ENCODE data around the gene ZC3H13. TPM values are rescaled to one million over a fixed set of nuclear protein-coding genes. Genes with fewer than 3 reads are reported as not detected.

Gene ZC3H13
- total RNA-seq, 1 donor from 2014 or later: 62.3 TPM

DNA sequence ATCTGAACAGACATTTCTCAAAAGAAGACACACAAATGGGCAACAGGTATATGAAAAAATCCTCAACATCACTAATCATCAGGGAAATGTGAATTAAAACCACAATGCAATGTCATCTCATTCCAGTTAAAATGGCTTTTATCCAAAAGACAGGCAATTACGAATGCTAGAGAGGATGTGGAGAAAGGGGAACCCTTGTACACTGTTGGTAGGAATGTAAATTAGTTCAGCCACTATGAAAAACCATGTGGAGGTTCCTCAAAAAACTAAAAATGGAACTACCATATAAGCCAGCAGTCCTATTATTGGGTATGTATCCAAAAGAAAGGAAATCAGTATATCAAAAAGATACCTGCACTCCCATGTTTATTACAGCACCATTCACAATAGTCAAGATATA lies 24.7 kb upstream of the ZC3H13 start:
- TF ChIP-seq, protein P1, sequence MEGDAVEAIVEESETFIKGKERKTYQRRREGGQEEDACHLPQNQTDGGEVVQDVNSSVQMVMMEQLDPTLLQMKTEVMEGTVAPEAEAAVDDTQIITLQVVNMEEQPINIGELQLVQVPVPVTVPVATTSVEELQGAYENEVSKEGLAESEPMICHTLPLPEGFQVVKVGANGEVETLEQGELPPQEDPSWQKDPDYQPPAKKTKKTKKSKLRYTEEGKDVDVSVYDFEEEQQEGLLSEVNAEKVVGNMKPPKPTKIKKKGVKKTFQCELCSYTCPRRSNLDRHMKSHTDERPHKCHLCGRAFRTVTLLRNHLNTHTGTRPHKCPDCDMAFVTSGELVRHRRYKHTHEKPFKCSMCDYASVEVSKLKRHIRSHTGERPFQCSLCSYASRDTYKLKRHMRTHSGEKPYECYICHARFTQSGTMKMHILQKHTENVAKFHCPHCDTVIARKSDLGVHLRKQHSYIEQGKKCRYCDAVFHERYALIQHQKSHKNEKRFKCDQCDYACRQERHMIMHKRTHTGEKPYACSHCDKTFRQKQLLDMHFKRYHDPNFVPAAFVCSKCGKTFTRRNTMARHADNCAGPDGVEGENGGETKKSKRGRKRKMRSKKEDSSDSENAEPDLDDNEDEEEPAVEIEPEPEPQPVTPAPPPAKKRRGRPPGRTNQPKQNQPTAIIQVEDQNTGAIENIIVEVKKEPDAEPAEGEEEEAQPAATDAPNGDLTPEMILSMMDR (conservative IDR thresholded peaks at IDR 0.05): no peak
- H3K36me3 Mint-ChIP-seq: no peaks in the 10 kb centered on the region
- DNase-seq (ENCODE audit: extremely low spot score, unreplicated experiment): no peak
- H3K4me3 Mint-ChIP-seq: no peak overlapping the region
- no peaks in the 10 kb centered on the region for H3K9me3 Mint-ChIP-seq
- no peak overlapping the region for H3K27ac Mint-ChIP-seq
- H3K4me1 Mint-ChIP-seq (ENCODE audit: unreplicated experiment): no peaks in the 10 kb centered on the region
- H3K27me3 Mint-ChIP-seq: peaks cover 1% of the 10 kb centered on the region

DNA sequence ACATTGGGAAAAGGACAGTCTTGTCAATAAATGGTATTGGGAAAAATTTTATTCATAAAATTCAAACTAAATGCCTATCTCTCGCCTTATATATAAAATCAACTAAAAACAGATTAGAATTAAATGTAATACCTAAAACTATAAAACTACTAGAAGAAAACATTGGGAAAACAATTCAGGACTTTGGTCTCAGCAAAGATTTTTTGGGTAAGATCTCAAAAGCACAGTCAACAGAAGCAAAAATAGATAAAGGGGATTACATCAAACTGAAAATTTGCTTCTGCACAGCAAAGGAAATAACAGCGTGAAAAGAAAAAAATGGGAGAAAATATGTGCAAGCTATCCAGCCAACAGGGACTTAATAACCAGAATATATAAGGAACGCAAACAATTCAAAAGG lies 24.3 kb upstream of the ZC3H13 start:
- no peaks in the 10 kb centered on the region for H3K27me3 Mint-ChIP-seq
- no peak for DNase-seq (ENCODE audit: extremely low spot score, unreplicated experiment)
- TF ChIP-seq, protein P1 (conservative IDR thresholded peaks at IDR 0.05): no peak
- no peaks in the 10 kb centered on the region for H3K36me3 Mint-ChIP-seq
- no peak overlapping the region for H3K27ac Mint-ChIP-seq
- H3K4me1 Mint-ChIP-seq (ENCODE audit: unreplicated experiment): no peaks in the 10 kb centered on the region
- H3K9me3 Mint-ChIP-seq: no peaks in the 10 kb centered on the region
- no peak overlapping the region for H3K4me3 Mint-ChIP-seq

DNA sequence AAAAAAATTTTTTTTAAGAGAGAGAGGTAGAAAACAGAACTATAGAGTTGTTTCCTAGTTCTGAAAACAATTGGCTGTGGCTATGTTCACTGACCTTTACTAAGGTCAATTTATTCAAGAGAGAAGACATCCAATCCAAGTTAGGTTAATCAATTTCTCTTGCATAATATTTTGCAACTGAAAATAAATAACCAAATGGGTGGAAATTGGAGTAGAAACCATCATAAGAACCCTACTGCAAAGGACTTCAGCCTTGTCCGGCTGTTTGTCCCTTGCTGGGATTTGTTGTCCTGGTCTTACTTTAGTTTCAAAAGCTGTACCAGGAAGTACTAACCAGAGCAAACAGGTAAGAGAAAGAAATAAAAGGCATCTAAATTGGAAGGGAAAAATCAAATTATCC lies 23.3 kb upstream of the ZC3H13 start:
- TF ChIP-seq, protein P1 (conservative IDR thresholded peaks at IDR 0.05): no peak
- no peak overlapping the region for H3K27ac Mint-ChIP-seq
- no peaks in the 10 kb centered on the region for H3K27me3 Mint-ChIP-seq
- no peaks in the 10 kb centered on the region for H3K9me3 Mint-ChIP-seq
- DNase-seq (ENCODE audit: extremely low spot score, unreplicated experiment): no peak
- no peaks in the 10 kb centered on the region for H3K36me3 Mint-ChIP-seq
- H3K4me3 Mint-ChIP-seq: no peak overlapping the region
- no peaks in the 10 kb centered on the region for H3K4me1 Mint-ChIP-seq (ENCODE audit: unreplicated experiment)

DNA sequence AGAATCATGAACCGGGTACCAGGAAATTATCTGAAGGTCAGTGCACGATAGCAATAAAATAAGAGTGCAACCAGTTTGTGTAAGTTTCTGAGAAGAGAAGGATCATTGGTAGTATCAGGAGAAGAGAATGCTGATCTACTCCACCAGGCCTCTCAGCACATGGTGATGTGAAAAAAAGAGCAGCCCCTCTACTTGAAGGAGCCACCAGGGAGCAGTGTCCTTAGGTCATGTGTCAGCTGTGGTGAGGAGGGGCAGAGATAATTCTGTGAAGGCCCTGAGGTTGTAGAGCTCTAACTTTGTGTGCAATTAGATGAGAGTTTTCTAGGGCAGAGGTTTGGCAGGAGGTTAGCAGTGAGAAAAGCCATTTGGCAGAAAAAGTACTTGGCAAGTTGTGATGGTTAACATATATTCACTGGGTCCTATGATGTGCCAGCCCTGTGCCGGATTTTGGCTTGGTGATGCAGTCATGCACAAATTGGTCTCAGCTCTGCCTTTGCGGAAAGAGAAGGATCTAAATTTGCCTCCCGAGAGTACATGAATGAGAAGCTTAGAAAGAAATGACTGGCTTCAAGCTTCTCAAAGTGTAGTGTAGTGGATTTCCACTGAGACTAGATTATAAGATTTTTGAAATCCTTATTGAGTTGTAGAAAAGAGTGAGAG lies 19.2 kb upstream of the ZC3H13 start:
- Mint-ChIP-seq H3K27me3 (no peaks in the 10 kb centered on the region), H3K27ac (no peak overlapping the region), H3K9me3 (no peaks in the 10 kb centered on the region), H3K36me3 (no peaks in the 10 kb centered on the region), H3K4me3 (no peak overlapping the region), H3K4me1 (ENCODE audit: unreplicated experiment) (no peaks in the 10 kb centered on the region)
- no peak for DNase-seq (ENCODE audit: extremely low spot score, unreplicated experiment)
- TF ChIP-seq, protein P1 (conservative IDR thresholded peaks at IDR 0.05): no peak

DNA sequence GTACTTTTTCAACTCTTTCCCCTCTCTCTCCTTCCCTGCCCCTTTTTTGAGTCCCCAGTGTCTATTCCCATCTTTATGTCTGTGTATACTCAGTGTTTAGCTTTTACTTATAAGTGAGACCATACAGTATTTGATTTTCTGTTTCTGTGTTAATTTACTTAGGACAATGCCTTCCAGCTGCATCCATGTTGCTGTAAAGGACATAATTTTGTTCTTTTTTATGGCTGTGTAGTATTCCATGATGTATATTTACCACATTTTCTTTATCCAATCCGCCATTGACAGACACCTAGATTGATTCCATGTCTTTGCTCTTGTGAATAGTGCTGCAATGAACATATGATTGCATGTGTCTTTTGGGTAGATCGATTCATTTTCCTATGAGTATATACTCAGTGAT lies 10.7 kb upstream of the ZC3H13 start:
- no peak overlapping the region for H3K27ac Mint-ChIP-seq
- H3K9me3 Mint-ChIP-seq: no peaks in the 10 kb centered on the region

More for the DNA sequence above, 10.7 kb upstream of the ZC3H13 start:
- Mint-ChIP-seq H3K27me3 (no peaks in the 10 kb centered on the region), H3K4me3 (no peak overlapping the region), H3K36me3 (no peaks in the 10 kb centered on the region), H3K4me1 (ENCODE audit: unreplicated experiment) (no peaks in the 10 kb centered on the region)
- TF ChIP-seq, protein P1 (conservative IDR thresholded peaks at IDR 0.05): no peak
- DNase-seq (ENCODE audit: extremely low spot score, unreplicated experiment): no peak

Data from type B pancreatic cell (in vitro differentiated cells).